Measurements from ENCODE around the gene TRIM67. TPM values are rescaled to one million over a fixed set of nuclear protein-coding genes. Genes with fewer than 3 reads are reported as not detected.

The TRIM67 gene
- total RNA-seq: under 0.01 and 0.12 TPM in 2 replicates

DNA sequence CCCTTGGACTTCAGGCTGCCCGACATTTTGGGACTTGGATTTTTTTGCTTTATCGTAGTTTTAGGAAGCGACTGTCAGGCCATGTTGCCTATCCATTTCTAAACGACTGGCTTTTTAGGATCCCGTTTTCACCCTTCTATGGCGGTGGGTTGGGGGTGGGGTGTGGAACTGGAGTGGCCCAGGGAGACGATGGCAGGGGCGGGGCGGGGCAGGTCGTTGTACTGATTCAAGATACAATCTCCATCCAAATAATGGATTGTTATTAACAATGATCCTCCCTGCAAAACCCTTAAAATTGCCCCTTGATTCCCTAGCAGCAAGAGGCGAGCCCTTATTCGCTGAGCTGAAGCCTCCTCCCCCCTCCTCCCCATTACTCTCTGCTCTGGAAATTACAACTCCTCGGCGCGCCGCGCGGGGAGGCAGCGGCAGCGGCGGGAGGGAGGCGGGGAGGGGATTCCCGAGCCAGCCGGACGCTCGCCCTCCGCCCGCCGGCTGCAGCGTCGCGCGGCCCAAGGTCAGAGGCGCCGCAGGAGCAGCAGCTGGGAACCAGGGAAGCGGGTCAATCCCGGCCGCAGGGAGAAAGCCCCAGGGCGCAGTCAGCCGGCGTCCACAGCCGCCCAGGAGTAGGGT lies at the start of gene TRIM67:
Gene TRIM67, plus strand, starts transcription at position 392 of the 630 bp plus-strand sequence. CDS start 912 bp downstream, outside the sequence.

DNA sequence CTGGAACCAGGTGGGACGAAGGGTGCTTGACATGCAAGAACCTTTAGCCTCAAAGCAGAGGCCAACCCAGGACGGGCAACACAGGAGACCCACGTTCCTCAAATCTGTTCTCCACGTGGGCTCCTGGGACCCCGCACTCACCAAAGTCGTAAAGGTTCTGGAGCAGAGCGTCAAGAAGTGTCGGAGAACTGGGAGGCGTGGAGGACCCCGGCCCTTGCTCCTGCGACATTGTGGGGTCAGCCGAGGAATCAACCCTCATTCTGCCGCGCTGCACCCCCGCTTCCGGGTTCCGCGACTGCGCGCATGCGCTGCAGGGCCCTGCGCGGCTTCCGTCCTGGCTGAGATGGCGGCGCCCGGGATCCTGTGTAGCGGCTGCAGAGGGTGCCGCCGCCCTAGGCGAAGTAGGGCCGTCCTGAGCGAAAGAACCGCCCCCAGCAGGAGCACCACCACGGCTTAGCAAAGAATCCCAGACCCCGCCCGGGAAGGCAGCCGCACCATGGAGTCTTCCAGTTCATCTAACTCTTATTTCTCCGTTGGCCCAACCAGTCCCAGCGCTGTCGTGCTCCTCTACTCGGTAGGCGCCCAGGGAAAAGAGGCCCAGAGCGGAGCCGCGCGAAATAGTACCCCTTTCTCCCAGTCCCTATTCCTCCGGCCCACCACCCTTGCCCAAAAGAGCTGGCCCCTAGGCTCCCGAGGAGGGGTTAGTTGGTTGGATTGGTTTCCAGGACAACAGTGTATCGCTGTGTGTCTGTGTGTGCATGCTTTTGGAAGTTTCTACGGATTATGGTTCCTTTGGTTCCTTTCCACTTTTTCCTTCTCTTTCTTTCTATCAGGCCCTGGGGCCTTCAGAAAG lies 79.3 kb downstream of the TRIM67 start, which contains the start of gene GNPAT:
Gene GNPAT, plus strand, starts transcription at position 330 of the 853 bp plus-strand sequence. Its CDS starts 167 bp downstream, at position 497.

Other genes with a start within 250 kb of the TRIM67 start
- gene TTC13, start 183.2 kb upstream of the TRIM67 start, total RNA-seq: 11.1 and 12.3 TPM in 2 replicates
- gene ARV1, start 183.0 kb upstream of the TRIM67 start, total RNA-seq: 14.6 and 15.8 TPM in 2 replicates
- gene FAM89A, start 121.8 kb upstream of the TRIM67 start, total RNA-seq: 11.5 and 14.0 TPM in 2 replicates
- gene GNPAT, start 79.2 kb downstream of the TRIM67 start, total RNA-seq: 44.5 and 47.8 TPM in 2 replicates
- 21.7 and 22.2 TPM in 2 replicates for gene EXOC8, start 175.8 kb downstream of the TRIM67 start, total RNA-seq
- 13.6 and 19.5 TPM in 2 replicates for gene SPRTN, start 176.2 kb downstream of the TRIM67 start, total RNA-seq